ENCODE data around the gene KRTDAP.

The KRTDAP gene

GRCh38 chr19:35512831-35513627, 22.8 kb upstream of the KRTDAP start:
- DNase-seq (ENCODE audit: low read depth, low spot score), result no peak

GRCh38 chr19:35511337-35511736, 21.1 kb upstream of the KRTDAP start:
- DNase-seq (ENCODE audit: low read depth, low spot score), result no peak

- DNase-seq (ENCODE audit: low read depth, low spot score), result no peak
Measured at GRCh38 chr19:35510626-35510964, 20.3 kb upstream of the KRTDAP start.

GRCh38 chr19:35509861-35510625, 19.8 kb upstream of the KRTDAP start:
- peak; percentile 82 for DNase-seq (ENCODE audit: low read depth, low spot score)

GRCh38 chr19:35509018-35509652, 18.9 kb upstream of the KRTDAP start:
- DNase-seq (ENCODE audit: low read depth, low spot score), result no peak

GRCh38 chr19:35508129-35508528, 17.9 kb upstream of the KRTDAP start:
- DNase-seq (ENCODE audit: low read depth, low spot score), result no peak

GRCh38 chr19:35507561-35507960, 17.3 kb upstream of the KRTDAP start:
- no peak for DNase-seq (ENCODE audit: low read depth, low spot score)

GRCh38 chr19:35506011-35506410, 15.7 kb upstream of the KRTDAP start:
- DNase-seq (ENCODE audit: low read depth, low spot score), result no peak

GRCh38 chr19:35502751-35503150, 12.5 kb upstream of the KRTDAP start:
- DNase-seq (ENCODE audit: low read depth, low spot score), result no peak

- DNase-seq (ENCODE audit: low read depth, low spot score), result no peak
Measured at GRCh38 chr19:35501684-35502083, 11.4 kb upstream of the KRTDAP start.

- no peak for DNase-seq (ENCODE audit: low read depth, low spot score)
Measured at GRCh38 chr19:35500611-35501010, 10.3 kb upstream of the KRTDAP start.

- DNase-seq (ENCODE audit: low read depth, low spot score), result no peak
Measured at GRCh38 chr19:35498984-35499527, 8.8 kb upstream of the KRTDAP start.

- no peak for DNase-seq (ENCODE audit: low read depth, low spot score)
Measured at GRCh38 chr19:35498220-35498619, 8.0 kb upstream of the KRTDAP start.

GRCh38 chr19:35497406-35497805, 7.1 kb upstream of the KRTDAP start:
- no peak for DNase-seq (ENCODE audit: low read depth, low spot score)

GRCh38 chr19:35495107-35496064, 5.1 kb upstream of the KRTDAP start:
- DNase-seq (ENCODE audit: low read depth, low spot score), result no peak

GRCh38 chr19:35493971-35494370, 3.7 kb upstream of the KRTDAP start:
- no peak for DNase-seq (ENCODE audit: low read depth, low spot score)

GRCh38 chr19:35491836-35492360, 1.6 kb upstream of the KRTDAP start:
- no peak for DNase-seq (ENCODE audit: low read depth, low spot score)

GRCh38 chr19:35488677-35489076, 1.6 kb downstream of the KRTDAP start:
- no peak for DNase-seq (ENCODE audit: low read depth, low spot score)

- DNase-seq (ENCODE audit: low read depth, low spot score), result no peak
Measured at GRCh38 chr19:35487656-35488182, 2.5 kb downstream of the KRTDAP start.

- no peak for DNase-seq (ENCODE audit: low read depth, low spot score)
Measured at GRCh38 chr19:35486268-35486708, 4.0 kb downstream of the KRTDAP start.
